GM13976 (cell line): ENCODE results near the gene HIVEP3.
A peak's percentile ranks its signal among the peaks of the same experiment; 100 is the strongest.

ENCODE experiments used
- DNase-seq: peaks from one replicate; pipeline ENCODE4 v3.0.0; 2012; ENCODE audit warnings: low spot score
- in situ Hi-C: fragments of 300-500 bp; cut with MboI; formaldehyde crosslinking; loops from one replicate; pipeline ENCODE4 v1.12.0; 2022; ENCODE audit warnings: low sequenced_read_pairs, mixed read lengths, inconsistent platforms; ENCODE audit not compliant: unreplicated experiment
- TF ChIP-seq, protein P1 (sequence below): IDR thresholded peaks from 2 replicates; pipeline ENCODE4 v1.5.1; 2012; ENCODE audit warnings: borderline replicate concordance, mild to moderate bottlenecking; ENCODE audit not compliant: insufficient read depth; ENCODE audit errors: extremely low read depth, missing control alignments, control extremely low read depth

Gene HIVEP3

DNA sequence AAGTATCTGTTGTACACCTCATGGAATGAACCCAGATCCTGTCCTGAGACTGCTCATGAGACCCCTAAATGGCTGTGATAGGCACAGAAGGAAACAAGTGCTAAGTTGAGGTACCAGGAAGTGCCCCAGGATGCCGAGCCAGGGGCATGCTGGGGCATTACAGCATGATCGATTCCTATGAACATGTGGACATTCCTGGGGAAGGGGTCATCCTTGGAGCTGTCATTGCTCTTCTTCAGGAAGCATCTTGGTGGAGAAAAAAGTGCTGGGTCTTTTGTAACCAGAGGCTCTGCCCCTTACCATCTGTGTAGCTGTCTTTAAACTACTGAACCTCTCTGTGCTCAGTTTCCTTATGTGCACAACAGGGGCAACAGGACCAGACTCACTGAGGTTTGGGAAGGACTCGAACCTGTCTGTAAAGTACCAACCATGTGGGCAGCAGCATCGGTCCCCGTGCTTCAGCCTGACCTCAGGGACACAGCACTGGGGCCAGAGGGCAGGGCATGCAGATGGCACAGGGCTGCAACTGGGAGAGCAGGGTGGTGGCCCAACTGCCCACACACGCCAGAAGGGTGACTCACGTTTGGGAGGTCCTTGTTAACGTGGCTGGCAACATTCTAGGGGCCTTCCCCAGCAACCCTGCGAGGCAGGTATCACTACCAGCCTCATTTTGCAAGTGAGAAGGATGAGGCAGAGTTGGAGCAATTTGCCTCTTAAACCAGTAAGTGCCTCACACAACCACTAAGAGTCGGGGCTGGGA is 291.9 kb downstream of the HIVEP3 start:
- DNase-seq, result no peak
- TF ChIP-seq, protein P1, sequence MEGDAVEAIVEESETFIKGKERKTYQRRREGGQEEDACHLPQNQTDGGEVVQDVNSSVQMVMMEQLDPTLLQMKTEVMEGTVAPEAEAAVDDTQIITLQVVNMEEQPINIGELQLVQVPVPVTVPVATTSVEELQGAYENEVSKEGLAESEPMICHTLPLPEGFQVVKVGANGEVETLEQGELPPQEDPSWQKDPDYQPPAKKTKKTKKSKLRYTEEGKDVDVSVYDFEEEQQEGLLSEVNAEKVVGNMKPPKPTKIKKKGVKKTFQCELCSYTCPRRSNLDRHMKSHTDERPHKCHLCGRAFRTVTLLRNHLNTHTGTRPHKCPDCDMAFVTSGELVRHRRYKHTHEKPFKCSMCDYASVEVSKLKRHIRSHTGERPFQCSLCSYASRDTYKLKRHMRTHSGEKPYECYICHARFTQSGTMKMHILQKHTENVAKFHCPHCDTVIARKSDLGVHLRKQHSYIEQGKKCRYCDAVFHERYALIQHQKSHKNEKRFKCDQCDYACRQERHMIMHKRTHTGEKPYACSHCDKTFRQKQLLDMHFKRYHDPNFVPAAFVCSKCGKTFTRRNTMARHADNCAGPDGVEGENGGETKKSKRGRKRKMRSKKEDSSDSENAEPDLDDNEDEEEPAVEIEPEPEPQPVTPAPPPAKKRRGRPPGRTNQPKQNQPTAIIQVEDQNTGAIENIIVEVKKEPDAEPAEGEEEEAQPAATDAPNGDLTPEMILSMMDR, result no peak
- in situ Hi-C loops, result no loop called here

DNA sequence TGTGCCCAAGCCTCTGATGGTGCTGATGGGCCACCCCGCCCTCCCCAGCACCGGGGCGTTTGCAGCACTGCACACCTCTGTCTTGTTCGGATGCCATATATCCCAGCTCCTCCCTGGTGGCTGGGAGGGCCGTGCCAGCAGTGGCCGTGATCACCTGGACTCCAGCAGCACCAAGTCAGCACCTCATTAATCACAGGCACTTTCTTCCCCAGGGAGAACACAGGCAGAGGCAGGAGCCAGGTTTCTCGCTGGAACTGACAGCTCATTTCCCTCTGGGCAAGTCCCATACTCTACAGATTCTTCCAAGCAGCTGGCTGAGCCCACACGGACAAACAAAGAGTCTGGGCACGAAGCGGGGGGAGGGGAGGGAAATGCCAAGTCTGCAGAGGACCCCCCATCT is 292.6 kb downstream of the HIVEP3 start:
- TF ChIP-seq, protein P1, result no peak
- no peak for DNase-seq
- in situ Hi-C loops, result no loop called here

DNA sequence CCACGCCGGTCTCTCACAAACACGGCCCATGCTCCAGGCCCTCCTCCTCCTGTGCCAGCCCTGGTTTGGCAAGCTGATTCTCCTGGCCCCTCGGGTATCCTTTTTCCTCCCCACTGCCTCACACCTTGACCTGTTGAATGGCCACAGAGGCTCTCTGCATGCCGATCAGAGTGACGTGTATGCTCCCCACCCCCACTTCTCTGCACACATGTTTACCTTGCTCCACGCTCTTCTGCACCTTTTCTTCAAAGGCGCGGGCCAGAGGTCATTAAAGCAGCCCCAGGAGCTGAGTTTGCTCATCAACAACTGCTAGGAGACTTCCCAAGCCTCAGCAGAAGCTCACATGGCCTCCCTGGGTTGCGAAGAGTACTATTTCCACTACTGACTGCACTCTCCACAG is 295.0 kb downstream of the HIVEP3 start:
- TF ChIP-seq, protein P1, result no peak
- in situ Hi-C loops, result no loop called here
- DNase-seq, result no peak

DNA sequence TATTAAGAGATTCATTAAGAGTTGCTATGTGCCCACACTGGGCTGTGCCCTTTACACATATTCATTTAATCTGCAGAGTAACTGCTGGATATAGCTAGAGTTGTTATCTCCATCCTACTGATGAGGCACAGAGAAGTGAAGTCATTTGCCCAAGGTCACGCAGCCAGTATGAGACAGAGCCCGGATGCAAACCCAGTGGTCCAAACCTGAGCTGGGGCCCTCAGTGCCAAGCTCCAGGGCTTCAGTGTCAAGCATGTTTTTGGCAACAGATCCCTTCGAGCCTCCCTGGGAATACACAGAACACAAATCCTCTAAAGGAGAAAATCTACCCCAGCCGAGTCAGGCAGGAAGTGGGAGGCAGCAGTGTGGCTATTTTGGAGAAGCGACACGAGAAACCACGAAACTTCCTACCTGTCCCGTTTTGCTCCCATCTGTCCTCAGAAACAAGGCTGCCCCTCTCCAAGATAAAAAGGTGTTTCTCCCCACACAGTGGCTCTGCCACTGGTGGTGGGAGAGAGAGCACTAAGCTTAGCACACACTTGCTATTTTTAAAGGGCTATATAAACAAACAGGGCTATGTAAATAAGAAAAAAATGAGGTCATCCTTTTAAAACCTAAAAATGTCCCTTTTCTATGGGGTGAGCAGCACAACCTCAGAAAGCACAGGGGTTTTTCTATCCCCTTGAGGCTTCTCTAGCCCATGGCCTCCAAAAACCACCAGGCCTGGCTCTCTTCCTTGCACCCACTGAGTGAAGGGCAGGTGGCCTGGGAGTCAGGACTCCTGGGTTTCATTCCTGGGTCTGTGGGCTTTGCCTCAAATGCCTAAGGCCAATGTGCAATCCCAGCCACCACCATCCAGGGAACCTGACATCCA is 295.6 kb downstream of the HIVEP3 start:
- peak; percentile 87 for DNase-seq
- TF ChIP-seq, protein P1, result no peak
- in situ Hi-C loops, result no loop called here

DNA sequence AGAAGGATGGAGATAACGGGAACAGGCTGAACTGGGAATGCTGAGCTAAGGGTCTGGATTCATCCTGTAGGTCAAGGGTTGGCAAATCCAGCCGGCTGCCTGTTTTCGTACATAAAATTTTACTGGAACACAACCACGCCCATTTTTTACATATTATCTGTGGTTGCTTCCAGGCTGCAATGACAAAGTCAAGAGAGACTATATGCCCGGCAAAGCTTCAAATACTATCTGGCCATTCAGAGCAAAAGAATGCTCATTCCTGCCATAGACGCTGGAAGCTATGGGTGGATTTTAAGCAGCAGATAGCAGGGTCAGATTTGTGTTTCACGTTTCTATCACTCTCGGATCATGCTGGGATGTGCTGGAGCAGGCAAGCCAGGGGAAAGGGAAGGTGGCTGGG is 296.3 kb downstream of the HIVEP3 start:
- TF ChIP-seq, protein P1, result no peak
- DNase-seq, result no peak
- in situ Hi-C loops, result no loop called here

DNA sequence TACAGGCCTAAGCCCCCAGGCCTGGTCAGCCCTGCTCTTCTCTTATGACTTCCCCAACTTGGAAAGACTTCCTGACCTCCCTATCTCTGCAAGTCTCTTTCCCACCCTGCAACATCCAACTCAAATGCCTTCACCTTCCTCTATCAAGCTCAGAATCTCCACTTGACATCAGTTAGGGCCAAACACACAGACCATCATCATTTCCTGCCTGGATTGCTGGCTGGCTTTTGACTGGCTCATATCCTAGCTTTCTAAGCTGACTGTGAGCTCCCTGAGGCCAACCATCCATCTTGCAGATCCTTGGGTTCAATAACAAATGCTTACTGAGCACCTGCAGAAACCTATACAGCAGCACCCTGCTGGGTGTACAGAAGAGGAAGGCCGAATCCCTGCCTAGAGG is 296.9 kb downstream of the HIVEP3 start:
- no peak for DNase-seq
- in situ Hi-C loops, result no loop called here
- TF ChIP-seq, protein P1, result no peak
